HEK293 (cell line): ENCODE data around the gene C19orf38.

Experiments used
- BCL11A ChIP-seq: fragments of 450-650 bp; formaldehyde crosslinking; IDR thresholded peaks from 2 replicates; pipeline ENCODE4 v1.5.1; 2016; ENCODE audit warnings: low read depth, missing biosample characterization, missing genetic modification characterization
- GFI1B ChIP-seq: fragments of 450-650 bp; formaldehyde crosslinking; IDR thresholded peaks from 2 replicates; pipeline ENCODE4 v1.5.1; 2016; ENCODE audit warnings: missing biosample characterization, missing genetic modification characterization
- GLI2 ChIP-seq: fragments of 450-650 bp; formaldehyde crosslinking; IDR thresholded peaks from 2 replicates; pipeline ENCODE4; 2017; ENCODE audit warnings: missing biosample characterization, missing genetic modification characterization, low read depth, borderline replicate concordance
- MEIS1 ChIP-seq: sonication (generic); formaldehyde crosslinking; IDR thresholded peaks from 2 replicates; pipeline ENCODE4 v1.8.1; 2022; ENCODE audit warnings: missing genetic modification reagents, mild to moderate bottlenecking, borderline replicate concordance
- MZF1 ChIP-seq: fragments of 450-650 bp; formaldehyde crosslinking; IDR thresholded peaks from 2 replicates; pipeline ENCODE4 v1.5.1; 2017; ENCODE audit warnings: missing biosample characterization, missing genetic modification characterization, borderline replicate concordance
- WT1 ChIP-seq: fragments of 450-650 bp; formaldehyde crosslinking; IDR thresholded peaks from 2 replicates; pipeline ENCODE4 v1.5.1; 2016; ENCODE audit warnings: missing biosample characterization, missing genetic modification characterization
- ZBTB20 ChIP-seq: fragments of 450-650 bp; formaldehyde crosslinking; IDR thresholded peaks from 2 replicates; pipeline ENCODE4 v1.5.1; 2016; ENCODE audit warnings: missing biosample characterization, missing genetic modification characterization
- ZFP37 ChIP-seq: fragments of 450-650 bp; formaldehyde crosslinking; IDR thresholded peaks from 2 replicates; pipeline ENCODE4 v1.5.1; 2016; ENCODE audit warnings: missing biosample characterization, missing genetic modification characterization
- ZFP41 ChIP-seq: fragments of 450-650 bp; formaldehyde crosslinking; IDR thresholded peaks from 2 replicates; pipeline ENCODE4 v1.5.1; 2016; ENCODE audit warnings: missing biosample characterization, missing genetic modification characterization, borderline replicate concordance
- ZFP69B ChIP-seq: fragments of 450-650 bp; formaldehyde crosslinking; IDR thresholded peaks from 2 replicates; pipeline ENCODE4 v1.5.1; 2016; ENCODE audit warnings: missing biosample characterization, missing genetic modification characterization
- ZNF174 ChIP-seq: fragments of 450-650 bp; formaldehyde crosslinking; IDR thresholded peaks from 2 replicates; pipeline ENCODE4 v1.5.0; 2017; ENCODE audit warnings: missing biosample characterization, mild to moderate bottlenecking, missing genetic modification characterization
- ZNF184 ChIP-seq: fragments of 450-650 bp; IDR thresholded peaks from 2 replicates; pipeline ENCODE4 v1.5.1; 2018; ENCODE audit warnings: missing biosample characterization, mild to moderate bottlenecking, missing genetic modification characterization
- ZNF221 ChIP-seq: fragments of 450-650 bp; formaldehyde crosslinking; IDR thresholded peaks from 2 replicates; pipeline ENCODE4 v1.5.1; 2017; ENCODE audit warnings: missing biosample characterization, missing genetic modification characterization, borderline replicate concordance
- ZNF324 ChIP-seq: fragments of 450-650 bp; formaldehyde crosslinking; IDR thresholded peaks from 2 replicates; pipeline ENCODE4 v1.5.1; 2016; ENCODE audit warnings: missing biosample characterization, missing genetic modification characterization
- ZNF335 ChIP-seq: fragments of 450-650 bp; formaldehyde crosslinking; conservative IDR thresholded peaks from 2 replicates; pipeline ENCODE4 v1.5.1; 2016; ENCODE audit warnings: missing biosample characterization, missing genetic modification characterization
- ZNF391 ChIP-seq: fragments of 450-650 bp; formaldehyde crosslinking; IDR thresholded peaks from 2 replicates; pipeline ENCODE4 v1.5.1; 2016; ENCODE audit warnings: low read depth, missing biosample characterization, missing genetic modification characterization, borderline replicate concordance
- ZNF433 ChIP-seq: fragments of 450-650 bp; formaldehyde crosslinking; IDR thresholded peaks from 2 replicates; pipeline ENCODE4 v1.5.1; 2016; ENCODE audit warnings: missing biosample characterization, missing genetic modification characterization, low read depth
- ZNF48 ChIP-seq: fragments of 450-650 bp; formaldehyde crosslinking; IDR thresholded peaks from 2 replicates; pipeline ENCODE4 v1.5.1; 2016; ENCODE audit warnings: missing biosample characterization, missing genetic modification characterization
- ZNF501 ChIP-seq: fragments of 450-650 bp; formaldehyde crosslinking; IDR thresholded peaks from 2 replicates; pipeline ENCODE4 v1.5.1; 2016; ENCODE audit warnings: missing biosample characterization, missing genetic modification characterization
- ZNF544 ChIP-seq: fragments of 450-650 bp; formaldehyde crosslinking; IDR thresholded peaks from 2 replicates; pipeline ENCODE4 v1.5.0; 2017; ENCODE audit warnings: missing biosample characterization, missing genetic modification characterization
- ZNF785 ChIP-seq: fragments of 450-650 bp; formaldehyde crosslinking; IDR thresholded peaks from 2 replicates; pipeline ENCODE4 v1.5.1; 2016; ENCODE audit warnings: missing biosample characterization, missing genetic modification characterization
- ZNF830 ChIP-seq: fragments of 450-650 bp; IDR thresholded peaks from 2 replicates; pipeline ENCODE4 v1.5.0; 2018; ENCODE audit warnings: missing biosample characterization, missing genetic modification characterization, low read depth, mild to moderate bottlenecking, moderate library complexity
- ZNF843 ChIP-seq: fragments of 450-650 bp; formaldehyde crosslinking; IDR thresholded peaks from 2 replicates; pipeline ENCODE4 v1.5.1; 2016; ENCODE audit warnings: missing biosample characterization, missing genetic modification characterization
- TF ChIP-seq, protein P1 (sequence below): fragments of 450-650 bp; IDR thresholded peaks from 2 replicates; pipeline ENCODE4 v1.5.1; 2018; ENCODE audit warnings: missing biosample characterization, mild to moderate bottlenecking, missing genetic modification characterization
- TF ChIP-seq, protein P2 (sequence below): sonication (generic); formaldehyde crosslinking; IDR thresholded peaks from 2 replicates; pipeline ENCODE4 v1.8.1; 2022; ENCODE audit warnings: mild to moderate bottlenecking, moderate library complexity, missing genetic modification reagents
- TF ChIP-seq, protein P3 (sequence below): fragments of 450-650 bp; formaldehyde crosslinking; IDR thresholded peaks from 2 replicates; pipeline ENCODE4 v1.5.1; 2016; ENCODE audit warnings: missing biosample characterization, missing genetic modification characterization
- TF ChIP-seq, protein P4 (sequence below): fragments of 450-650 bp; formaldehyde crosslinking; IDR thresholded peaks from 2 replicates; pipeline ENCODE4 v1.5.1; 2016; ENCODE audit warnings: missing biosample characterization, missing genetic modification characterization
- TF ChIP-seq, protein P5 (sequence below): fragments of 450-650 bp; formaldehyde crosslinking; IDR thresholded peaks from 2 replicates; pipeline ENCODE4 v1.5.1; 2016; ENCODE audit warnings: missing biosample characterization, missing genetic modification characterization
- TF ChIP-seq, protein P6 (sequence below): fragments of 450-650 bp; formaldehyde crosslinking; IDR thresholded peaks from 2 replicates; pipeline ENCODE4 v1.5.1; 2017; ENCODE audit warnings: missing biosample characterization, missing genetic modification characterization
- TF ChIP-seq, protein P7 (sequence below): IDR thresholded peaks from 2 replicates; pipeline ENCODE4 v1.6.1; 2011; ENCODE audit warnings: mild to moderate bottlenecking, low read depth, low read length, borderline replicate concordance

Gene C19orf38

DNA sequence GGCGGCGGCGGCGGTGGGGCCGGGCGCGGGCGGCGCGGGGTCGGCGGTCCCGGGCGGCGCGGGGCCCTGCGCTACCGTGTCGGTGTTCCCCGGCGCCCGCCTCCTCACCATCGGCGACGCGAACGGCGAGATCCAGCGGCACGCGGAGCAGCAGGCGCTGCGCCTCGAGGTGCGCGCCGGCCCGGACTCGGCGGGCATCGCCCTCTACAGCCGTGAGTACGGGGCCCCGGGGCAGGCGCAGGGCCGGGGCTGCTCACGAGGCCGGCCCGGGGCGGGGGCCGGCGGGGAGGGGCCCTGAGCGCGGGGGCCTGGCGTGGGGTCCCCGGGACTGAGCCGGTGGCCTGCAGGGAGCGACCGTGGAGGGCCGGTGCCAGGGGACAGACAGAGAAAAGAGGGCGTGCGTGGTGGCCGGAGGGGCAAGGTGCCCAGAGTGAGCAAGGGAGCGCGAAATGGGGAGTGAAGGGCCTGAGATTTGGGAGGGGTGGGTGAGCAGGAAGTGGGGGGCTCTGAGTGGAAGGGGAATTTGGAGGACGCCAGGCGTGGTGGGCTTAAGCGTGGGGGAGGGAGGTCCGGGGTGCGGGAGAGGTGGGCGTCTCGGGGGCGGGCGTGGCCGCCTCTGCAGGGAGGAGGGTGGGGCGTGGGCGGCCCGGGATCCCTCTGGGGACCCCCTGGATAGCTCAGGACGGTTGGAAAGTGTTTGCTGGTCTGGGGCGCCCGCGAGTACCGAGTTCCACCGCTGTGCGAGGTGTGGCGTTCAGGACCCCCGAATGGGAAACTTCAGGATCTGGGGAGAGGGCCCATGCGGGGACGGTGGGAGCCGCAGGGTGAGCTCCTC, 23.7 kb downstream of the C19orf38 start (continued):
- TF ChIP-seq ZNF785 (tag by site-specific recombination) (no peak), ZNF830 (tag by site-specific recombination) (no peak), ZNF221 (no peak), ZNF335 (tag by site-specific recombination) (peak; percentile 100), ZBTB20 (tag by site-specific recombination) (peak; percentile 82), WT1 (tag by site-specific recombination) (no peak), ZFP37 (tag by site-specific recombination) (no peak), ZNF184 (tag by site-specific recombination) (no peak), ZNF544 (tag by site-specific recombination) (no peak), ZFP69B (tag by site-specific recombination) (no peak), ZNF843 (tag by site-specific recombination) (no peak), GFI1B (tag by site-specific recombination) (peak; percentile 36; the same call in 1 of the 2 replicates), ZNF48 (no peak), MEIS1 (no peak), ZNF433 (no peak), GLI2 (tag by site-specific recombination) (no peak), MZF1 (tag by site-specific recombination) (no peak), ZFP41 (no peak), ZNF501 (tag by site-specific recombination) (no peak), BCL11A (no peak), ZNF174 (tag by site-specific recombination) (no peak), ZNF324 (tag by site-specific recombination) (no peak), ZNF391 (tag by site-specific recombination) (no peak)
- TF ChIP-seq, protein P1, sequence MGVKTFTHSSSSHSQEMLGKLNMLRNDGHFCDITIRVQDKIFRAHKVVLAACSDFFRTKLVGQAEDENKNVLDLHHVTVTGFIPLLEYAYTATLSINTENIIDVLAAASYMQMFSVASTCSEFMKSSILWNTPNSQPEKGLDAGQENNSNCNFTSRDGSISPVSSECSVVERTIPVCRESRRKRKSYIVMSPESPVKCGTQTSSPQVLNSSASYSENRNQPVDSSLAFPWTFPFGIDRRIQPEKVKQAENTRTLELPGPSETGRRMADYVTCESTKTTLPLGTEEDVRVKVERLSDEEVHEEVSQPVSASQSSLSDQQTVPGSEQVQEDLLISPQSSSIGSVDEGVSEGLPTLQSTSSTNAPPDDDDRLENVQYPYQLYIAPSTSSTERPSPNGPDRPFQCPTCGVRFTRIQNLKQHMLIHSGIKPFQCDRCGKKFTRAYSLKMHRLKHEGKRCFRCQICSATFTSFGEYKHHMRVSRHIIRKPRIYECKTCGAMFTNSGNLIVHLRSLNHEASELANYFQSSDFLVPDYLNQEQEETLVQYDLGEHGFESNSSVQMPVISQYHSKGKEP (tag by site-specific recombination): no peak
- TF ChIP-seq, protein P2, sequence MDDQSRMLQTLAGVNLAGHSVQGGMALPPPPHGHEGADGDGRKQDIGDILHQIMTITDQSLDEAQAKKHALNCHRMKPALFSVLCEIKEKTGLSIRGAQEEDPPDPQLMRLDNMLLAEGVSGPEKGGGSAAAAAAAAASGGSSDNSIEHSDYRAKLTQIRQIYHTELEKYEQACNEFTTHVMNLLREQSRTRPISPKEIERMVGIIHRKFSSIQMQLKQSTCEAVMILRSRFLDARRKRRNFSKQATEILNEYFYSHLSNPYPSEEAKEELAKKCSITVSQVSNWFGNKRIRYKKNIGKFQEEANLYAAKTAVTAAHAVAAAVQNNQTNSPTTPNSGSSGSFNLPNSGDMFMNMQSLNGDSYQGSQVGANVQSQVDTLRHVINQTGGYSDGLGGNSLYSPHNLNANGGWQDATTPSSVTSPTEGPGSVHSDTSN (CRISPR knock-in tag): no peak
- TF ChIP-seq, protein P3, sequence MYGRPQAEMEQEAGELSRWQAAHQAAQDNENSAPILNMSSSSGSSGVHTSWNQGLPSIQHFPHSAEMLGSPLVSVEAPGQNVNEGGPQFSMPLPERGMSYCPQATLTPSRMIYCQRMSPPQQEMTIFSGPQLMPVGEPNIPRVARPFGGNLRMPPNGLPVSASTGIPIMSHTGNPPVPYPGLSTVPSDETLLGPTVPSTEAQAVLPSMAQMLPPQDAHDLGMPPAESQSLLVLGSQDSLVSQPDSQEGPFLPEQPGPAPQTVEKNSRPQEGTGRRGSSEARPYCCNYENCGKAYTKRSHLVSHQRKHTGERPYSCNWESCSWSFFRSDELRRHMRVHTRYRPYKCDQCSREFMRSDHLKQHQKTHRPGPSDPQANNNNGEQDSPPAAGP (tag by site-specific recombination): peak; percentile 41; the same call in 1 of the 2 replicates
- TF ChIP-seq, protein P4, sequence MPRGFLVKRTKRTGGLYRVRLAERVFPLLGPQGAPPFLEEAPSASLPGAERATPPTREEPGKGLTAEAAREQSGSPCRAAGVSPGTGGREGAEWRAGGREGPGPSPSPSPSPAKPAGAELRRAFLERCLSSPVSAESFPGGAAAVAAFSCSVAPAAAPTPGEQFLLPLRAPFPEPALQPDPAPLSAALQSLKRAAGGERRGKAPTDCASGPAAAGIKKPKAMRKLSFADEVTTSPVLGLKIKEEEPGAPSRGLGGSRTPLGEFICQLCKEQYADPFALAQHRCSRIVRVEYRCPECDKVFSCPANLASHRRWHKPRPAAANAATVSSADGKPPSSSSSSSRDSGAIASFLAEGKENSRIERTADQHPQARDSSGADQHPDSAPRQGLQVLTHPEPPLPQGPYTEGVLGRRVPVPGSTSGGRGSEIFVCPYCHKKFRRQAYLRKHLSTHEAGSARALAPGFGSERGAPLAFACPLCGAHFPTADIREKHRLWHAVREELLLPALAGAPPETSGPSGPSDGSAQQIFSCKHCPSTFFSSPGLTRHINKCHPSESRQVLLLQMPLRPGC (tag by site-specific recombination): no peak
- TF ChIP-seq, protein P5, sequence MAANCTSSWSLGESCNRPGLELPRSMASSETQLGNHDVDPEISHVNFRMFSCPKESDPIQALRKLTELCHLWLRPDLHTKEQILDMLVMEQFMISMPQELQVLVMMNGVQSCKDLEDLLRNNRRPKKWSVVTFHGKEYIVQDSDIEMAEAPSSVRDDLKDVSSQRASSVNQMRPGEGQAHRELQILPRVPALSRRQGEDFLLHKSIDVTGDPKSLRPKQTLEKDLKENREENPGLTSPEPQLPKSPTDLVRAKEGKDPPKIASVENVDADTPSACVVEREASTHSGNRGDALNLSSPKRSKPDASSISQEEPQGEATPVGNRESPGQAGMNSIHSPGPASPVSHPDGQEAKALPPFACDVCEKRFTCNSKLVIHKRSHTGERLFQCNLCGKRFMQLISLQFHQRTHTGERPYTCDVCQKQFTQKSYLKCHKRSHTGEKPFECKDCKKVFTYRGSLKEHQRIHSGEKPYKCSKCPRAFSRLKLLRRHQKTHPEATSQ (tag by site-specific recombination): peak; percentile 66; the same call in 1 of the 2 replicates
- TF ChIP-seq, protein P6, sequence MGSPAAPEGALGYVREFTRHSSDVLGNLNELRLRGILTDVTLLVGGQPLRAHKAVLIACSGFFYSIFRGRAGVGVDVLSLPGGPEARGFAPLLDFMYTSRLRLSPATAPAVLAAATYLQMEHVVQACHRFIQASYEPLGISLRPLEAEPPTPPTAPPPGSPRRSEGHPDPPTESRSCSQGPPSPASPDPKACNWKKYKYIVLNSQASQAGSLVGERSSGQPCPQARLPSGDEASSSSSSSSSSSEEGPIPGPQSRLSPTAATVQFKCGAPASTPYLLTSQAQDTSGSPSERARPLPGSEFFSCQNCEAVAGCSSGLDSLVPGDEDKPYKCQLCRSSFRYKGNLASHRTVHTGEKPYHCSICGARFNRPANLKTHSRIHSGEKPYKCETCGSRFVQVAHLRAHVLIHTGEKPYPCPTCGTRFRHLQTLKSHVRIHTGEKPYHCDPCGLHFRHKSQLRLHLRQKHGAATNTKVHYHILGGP (tag by site-specific recombination): no peak
- TF ChIP-seq, protein P7, sequence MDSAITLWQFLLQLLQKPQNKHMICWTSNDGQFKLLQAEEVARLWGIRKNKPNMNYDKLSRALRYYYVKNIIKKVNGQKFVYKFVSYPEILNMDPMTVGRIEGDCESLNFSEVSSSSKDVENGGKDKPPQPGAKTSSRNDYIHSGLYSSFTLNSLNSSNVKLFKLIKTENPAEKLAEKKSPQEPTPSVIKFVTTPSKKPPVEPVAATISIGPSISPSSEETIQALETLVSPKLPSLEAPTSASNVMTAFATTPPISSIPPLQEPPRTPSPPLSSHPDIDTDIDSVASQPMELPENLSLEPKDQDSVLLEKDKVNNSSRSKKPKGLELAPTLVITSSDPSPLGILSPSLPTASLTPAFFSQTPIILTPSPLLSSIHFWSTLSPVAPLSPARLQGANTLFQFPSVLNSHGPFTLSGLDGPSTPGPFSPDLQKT: no peak
